GM15510 (cell line): ENCODE data around the gene SOD1.

Source experiments
- POLR2A ChIP-seq: IDR thresholded peaks from 3 replicates; pipeline ENCODE4 v1.6.1; 2011; ENCODE audit warnings: borderline replicate concordance; ENCODE audit not compliant: insufficient read length; ENCODE audit errors: extremely low read depth

SOD1 gene

DNA sequence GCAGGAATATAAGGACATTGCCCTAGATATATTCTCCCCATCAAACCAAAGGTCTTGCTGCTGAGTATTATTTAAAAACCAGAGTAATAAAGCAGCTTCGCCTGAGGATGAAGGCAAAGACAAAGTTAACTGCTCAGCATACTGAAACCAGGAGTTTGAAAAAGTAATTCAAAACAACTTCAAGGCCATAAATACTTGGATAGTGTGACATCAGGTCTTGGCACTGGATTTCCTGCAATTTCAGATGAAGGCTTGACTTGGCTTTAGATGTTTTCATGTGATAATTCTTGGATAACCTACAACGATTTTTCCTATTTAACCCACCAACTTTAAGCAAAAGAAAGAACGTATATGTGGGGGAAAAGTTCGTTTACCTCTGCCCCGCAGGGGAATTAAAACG lies 10.6 kb downstream of the SOD1 start:
- TF ChIP-seq POLR2A = no peak

DNA sequence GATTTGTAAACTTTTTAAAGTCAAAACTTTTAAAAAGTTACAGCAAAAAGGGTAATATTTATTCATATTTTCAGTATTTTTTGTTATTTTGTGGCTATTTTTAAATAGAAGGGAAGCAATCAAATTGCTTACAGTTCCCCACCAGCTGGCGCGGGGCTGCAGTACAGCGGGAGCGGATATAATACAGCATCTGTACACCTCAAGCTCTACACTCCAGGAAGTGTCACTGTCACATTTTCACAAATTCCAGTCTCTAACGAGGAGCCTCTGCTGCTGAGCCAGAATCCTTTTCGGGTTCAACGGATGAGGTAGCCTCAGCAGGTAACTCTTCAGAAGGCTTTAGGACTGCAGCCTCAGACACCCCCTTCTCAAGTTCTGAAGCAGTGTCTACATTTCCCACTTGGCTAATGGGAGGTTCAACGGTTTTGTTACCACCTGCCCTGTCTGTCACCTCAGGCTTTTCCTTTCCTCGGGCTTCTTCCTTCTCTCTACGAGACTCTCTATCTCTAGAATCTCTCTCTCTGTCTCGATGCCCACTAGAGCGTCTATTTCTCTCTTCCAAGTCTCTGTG lies 11.7 kb downstream of the SOD1 start:
- TF ChIP-seq POLR2A = no peak

DNA sequence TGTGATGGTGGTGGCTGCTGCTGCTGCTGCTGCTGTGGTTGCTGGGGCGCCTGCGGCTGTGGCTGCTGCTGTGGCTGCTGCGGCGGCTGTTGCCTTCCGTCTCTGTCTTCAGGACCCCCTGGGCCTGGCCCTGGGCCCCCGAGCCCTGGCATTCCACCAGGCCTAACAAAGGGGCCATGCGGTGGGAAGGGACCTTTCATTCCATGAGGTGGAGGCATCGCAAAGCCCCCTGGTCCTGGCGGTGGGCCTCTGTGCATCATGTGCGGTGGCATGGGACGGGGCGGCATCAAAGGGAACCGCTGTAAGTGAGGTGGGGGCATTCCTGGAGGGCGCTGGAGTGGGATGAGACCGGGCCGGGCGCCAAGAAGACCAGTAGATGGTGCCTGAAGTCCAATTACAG lies 12.4 kb downstream of the SOD1 start:
- TF ChIP-seq POLR2A = no peak

DNA sequence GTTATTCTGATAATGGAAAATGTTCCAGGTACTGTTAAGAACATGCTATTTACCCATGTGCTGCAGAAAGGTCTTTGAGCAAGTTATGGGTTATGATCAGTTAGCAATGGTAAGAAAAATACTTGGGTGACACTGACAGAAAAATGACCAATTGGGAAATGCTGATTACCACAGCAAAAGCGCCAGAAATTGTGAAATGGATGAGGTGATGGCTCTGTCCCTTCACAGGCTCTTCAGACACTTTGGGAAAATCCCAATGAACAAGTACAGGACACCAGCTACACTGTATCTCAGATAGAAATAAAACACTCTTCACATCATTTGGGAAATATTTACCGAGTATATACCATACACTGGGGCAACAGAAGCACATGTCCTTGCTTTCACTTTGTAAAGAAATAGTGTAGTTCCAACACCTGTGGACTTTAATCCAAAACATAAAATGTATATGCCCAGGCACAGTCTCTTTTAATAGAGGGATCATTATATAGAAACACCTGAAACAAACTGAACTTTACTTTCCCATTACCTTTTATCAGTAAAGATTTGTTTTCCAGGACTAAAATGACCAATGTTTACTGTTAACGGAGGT lies 13.9 kb downstream of the SOD1 start:
- TF ChIP-seq POLR2A = no peak

DNA sequence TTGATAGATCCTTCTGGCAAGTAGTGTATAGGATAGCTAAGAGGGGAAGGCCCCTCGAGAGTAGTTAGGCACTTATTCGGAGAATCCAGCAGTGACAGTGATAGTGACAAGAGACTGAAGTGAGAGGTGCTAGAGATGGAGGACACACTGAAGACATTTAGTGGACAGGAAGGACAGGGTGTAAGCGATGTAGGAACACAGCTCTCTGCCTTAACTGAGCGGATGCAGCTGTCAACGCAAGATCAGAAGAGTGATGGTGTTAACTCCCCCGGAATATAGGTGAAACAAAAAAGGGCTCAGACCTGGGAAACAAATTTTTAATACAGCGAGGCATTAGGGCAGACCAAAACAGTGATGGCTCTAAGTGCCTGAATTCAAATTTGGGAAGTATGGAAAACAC lies 15.8 kb downstream of the SOD1 start:
- TF ChIP-seq POLR2A = no peak

DNA sequence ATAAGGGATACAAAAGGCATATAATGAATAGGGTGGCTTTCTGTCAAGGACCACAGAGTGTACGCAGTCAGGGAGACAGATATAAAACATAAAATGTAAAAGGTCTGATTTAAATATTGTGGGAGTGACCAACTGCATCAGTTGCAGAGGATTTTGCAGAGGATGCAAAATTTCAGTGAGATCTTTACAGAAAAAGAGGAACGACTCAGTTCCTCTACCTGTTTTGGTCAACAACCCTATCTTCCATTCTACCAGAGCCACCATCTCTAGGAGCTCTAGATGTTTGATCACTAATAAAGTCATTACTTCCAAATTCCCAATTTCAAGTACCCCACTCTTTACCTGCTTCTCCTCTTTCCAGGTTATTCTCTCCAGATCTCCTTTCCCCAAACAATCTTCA lies 16.5 kb downstream of the SOD1 start:
- TF ChIP-seq POLR2A = no peak

DNA sequence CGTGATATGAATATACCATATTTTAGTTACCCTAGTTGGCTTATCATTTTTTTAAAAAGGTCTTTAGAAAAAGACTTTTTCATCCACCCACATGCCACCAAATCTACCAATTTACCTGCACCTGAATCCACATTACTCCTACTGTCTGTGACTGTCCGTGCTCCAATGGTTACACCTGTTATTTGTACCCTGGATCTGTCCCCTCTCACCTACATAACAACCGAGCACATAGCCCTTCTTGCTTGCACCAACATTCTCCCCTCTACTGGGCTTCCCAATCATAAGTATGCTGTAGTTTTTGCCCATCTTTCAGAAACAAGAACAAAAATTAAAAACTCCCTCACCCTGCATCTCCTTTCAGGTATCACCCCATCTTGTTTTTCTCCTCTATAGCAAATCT lies 17.6 kb downstream of the SOD1 start:
- no peak for TF ChIP-seq POLR2A

DNA sequence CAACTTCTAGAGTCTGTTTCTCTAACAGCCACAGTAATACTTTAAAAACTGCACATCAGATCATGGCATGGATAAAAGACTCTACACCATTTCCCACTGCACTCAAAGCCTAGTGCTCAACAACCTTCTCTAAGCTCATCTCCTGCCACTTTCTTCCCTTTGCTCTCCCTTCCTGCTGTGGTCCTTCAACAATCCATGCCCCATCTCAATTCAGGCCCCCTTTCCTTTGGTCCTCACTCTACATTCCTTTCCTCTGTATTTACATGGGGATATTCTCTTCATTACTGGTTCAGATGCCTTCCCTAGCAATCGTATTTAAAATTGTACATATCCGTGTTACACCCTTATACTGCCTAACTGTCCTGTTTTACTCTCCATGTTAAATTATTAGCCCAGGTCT lies 19.0 kb downstream of the SOD1 start:
- no peak for TF ChIP-seq POLR2A

DNA sequence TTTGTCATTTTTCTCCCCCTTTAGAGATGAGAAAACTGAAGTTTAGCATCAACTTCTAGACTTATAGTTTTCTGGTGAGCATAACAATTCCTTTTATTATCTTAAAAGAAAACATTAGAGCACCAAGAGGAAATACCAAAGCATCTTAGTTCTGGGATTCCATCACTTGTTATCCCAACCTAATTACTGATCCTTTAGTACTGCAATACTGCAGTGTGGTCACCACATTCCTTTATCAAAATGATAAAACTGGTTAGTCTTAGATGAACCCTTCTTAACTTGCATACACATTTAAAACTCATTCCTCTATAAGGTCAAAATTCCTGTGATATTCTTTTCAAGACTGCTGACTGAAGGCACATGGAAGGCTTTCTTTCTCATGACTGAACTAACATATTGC lies 23.1 kb downstream of the SOD1 start:
- TF ChIP-seq POLR2A = no peak

DNA sequence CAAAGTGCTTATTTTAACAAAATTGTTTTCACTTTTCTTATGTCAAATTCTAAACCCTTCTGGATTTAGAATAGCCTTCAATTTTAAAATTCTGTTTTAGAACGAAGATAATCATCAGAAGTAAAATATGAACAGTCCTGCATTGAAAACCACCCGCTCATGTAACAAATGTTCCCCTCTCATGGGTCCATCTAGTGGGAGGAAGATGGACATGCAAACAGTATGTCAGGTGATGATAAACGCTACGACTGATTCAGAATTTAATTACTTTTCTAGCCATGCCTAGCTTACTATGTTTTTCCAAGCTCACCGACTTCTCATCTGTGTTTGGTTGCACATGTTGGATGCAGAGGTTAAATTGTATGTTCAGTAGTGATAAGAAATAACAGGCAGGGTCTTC lies 23.5 kb downstream of the SOD1 start:
- TF ChIP-seq POLR2A = no peak

DNA sequence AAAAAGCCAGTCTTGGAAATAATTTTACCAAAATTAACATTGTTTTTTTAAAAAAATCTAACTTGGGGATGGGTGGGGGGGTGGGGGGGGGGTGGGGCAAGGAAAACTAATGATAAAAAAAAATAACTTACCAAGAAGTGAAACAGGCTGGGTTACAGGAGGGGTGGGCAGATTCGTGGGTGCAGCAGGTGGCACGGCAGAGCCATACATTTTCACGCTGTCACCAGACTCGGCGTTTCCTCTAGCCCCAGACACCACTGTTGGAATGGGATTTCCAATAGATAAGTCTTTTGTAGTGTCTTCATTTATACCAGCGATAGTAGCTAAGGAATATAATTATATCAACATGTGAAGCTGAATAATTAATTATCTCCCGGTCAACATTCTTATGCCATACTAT lies 25.4 kb downstream of the SOD1 start:
- no peak for TF ChIP-seq POLR2A

DNA sequence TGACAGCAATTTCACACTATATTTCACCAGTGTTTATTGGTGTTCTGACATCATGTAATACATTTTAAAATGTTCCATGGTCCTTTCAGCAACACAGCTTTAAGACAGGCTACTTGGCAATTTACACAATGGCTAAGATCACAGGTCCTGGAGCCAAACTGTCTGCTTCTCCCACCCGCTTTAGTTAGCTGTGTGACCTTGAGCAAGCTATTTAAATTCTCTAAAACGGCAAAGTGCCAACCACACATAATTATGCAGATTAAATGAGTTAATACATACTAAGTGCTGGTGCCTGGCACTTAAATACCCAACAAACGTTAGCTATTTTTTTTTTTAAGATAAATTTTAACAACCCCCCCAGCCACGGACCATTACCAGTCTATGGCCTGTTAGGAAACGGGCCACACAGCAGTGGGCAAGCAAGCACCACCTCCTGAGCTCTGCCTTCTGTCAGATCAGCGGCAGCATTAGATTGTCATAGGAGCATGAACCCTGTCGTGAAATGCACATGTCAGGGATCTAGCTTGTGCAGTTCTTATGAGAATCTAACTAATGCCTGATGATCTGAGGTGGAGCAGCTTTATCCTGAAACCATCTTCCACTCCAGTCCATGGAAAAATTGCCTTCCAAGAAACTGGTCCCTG lies 26.9 kb downstream of the SOD1 start:
- no peak for TF ChIP-seq POLR2A

DNA sequence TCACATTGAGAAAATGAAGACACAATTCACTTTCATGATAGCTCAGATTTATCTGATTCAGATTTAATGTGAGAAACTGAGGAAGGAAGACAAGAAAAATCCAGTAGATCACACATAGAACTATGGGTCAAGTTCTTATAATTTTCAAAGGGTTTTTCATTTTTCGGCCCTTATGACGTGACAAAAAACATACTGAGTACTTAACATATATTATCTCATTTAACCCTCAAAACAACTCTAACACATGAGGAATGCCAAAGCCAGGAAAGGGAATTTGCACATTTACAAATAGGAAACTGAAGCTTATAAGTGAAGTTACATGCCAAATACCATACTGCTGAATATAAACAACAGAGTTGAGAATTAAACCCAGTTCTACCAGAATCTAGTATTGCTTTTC lies 27.6 kb downstream of the SOD1 start:
- TF ChIP-seq POLR2A = no peak

DNA sequence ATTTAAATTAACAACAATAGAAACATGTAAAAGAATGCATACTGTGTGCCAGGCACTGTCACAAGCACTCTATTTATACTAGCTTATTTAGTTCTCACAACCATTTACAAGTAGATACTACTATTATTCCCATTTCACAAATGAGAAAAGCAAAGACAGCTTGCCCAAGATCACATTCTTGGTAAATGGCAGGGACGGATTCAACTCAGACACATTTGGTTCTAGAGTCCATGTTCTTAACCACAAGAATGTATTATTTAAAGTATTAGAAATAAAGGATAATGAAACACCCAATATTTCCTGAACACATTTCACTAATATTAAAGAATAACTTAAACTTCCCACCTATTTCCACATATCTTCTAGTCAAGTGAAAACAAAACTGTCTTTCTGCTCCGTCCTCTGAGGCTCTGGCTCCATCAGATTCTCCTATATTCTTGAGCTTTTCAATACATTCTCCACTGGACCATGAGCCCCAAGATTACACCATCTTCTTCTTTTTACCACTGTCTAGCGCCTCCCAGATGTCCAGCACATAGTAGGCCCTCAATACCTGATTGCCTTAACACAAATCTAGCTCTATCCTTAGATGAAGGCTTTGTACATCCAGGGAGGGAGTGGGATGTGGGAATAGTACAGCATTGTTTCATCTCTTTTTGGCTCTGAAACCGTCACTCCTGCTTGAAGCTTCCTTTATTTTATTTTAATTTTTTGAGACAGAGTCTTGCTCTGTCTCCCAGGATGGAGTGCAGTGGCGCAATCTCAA lies 29.3 kb downstream of the SOD1 start:
- TF ChIP-seq POLR2A = no peak

DNA sequence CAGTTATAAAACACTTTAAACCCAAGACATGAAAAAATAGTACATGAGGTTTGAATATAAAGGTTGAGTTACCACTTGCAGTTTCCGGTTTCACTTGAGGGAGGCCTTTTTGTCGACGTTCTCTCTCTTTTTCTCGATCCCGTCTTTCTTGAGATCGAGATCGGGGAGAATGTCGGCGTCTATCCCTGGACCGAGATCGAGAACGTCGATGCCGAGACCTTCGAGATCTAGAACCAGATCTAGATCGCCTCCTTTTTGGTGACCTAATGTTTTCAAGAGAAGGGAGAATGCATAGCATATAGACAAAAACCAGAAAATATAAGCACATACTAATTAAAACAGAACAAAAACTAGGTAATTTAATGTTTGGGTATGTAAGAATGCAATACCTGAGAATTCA lies 33.7 kb downstream of the SOD1 start:
- TF ChIP-seq POLR2A = no peak

DNA sequence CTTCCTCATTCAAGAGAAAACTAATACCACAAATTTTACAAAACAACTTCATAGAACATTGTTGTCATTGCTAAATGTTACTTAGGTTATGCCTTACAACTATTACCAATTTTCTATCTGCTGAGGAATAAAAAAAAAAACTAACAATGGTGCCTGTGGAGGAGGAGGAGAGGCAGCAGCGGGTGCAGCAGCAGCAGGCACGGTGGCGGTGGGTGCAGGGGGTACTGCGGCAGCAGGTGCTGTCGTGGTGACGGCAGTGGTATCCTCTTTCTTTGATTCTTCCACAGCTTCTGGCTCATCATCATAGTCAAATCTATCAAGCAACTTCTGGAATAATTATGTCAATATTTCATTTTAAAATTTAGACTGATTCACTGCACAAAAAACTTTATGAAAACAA lies 36.9 kb downstream of the SOD1 start:
- TF ChIP-seq POLR2A = no peak
